GM12865 (cell line): Measurements from ENCODE around the gene CLCA4.
"Not testable (repeated sequence)": the region's sequence is repeated elsewhere in the genome, so short reads cannot be mapped to it uniquely, and the experiment has no call there.

Experiments
- DNase-seq: peaks from one replicate; pipeline ENCODE4 v3.0.0; 2010; ENCODE audit warnings: low read depth
- H3K4me3 ChIP-seq: 2 replicates; pipeline ENCODE4 v1.5.1; 2011; ENCODE audit warnings: mild to moderate bottlenecking, low read depth, low read length, control low read depth
- TF ChIP-seq, protein P1 (sequence below): IDR thresholded peaks from 2 replicates; pipeline ENCODE4 v1.5.1; 2011; ENCODE audit warnings: low read length, control low read depth, low read depth, inconsistent platforms; ENCODE audit not compliant: insufficient read depth; ENCODE audit errors: missing control alignments

Gene CLCA4

DNA sequence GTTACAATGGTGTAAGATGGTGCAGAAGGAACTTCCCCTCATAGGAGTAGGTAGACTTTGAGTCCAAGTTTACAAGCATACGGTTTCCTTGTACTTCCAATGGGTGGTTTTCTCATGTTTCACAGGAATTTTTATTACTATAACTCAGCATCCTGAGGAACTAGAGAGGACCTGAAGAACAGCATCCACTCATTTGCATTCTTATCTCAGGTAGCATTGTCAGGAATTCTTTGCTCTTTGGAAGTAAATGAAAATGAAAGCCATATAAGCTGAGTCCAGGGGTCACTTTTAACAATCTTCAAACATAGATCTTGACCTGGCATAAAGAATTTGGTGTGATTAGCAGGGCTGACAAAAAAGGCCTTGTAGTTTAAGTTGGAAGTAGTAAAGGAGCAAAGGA, 34.4 kb downstream of the CLCA4 start:
- TF ChIP-seq, protein P1, sequence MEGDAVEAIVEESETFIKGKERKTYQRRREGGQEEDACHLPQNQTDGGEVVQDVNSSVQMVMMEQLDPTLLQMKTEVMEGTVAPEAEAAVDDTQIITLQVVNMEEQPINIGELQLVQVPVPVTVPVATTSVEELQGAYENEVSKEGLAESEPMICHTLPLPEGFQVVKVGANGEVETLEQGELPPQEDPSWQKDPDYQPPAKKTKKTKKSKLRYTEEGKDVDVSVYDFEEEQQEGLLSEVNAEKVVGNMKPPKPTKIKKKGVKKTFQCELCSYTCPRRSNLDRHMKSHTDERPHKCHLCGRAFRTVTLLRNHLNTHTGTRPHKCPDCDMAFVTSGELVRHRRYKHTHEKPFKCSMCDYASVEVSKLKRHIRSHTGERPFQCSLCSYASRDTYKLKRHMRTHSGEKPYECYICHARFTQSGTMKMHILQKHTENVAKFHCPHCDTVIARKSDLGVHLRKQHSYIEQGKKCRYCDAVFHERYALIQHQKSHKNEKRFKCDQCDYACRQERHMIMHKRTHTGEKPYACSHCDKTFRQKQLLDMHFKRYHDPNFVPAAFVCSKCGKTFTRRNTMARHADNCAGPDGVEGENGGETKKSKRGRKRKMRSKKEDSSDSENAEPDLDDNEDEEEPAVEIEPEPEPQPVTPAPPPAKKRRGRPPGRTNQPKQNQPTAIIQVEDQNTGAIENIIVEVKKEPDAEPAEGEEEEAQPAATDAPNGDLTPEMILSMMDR, result no peak
- DNase-seq, result no peak
- H3K4me3 ChIP-seq, result no peak overlapping the region

- no peak for DNase-seq
- H3K4me3 ChIP-seq, result no peak overlapping the region
These were observed 35.3 kb downstream of the CLCA4 start for GRCh38 chr1:86582161-86582560.

DNA sequence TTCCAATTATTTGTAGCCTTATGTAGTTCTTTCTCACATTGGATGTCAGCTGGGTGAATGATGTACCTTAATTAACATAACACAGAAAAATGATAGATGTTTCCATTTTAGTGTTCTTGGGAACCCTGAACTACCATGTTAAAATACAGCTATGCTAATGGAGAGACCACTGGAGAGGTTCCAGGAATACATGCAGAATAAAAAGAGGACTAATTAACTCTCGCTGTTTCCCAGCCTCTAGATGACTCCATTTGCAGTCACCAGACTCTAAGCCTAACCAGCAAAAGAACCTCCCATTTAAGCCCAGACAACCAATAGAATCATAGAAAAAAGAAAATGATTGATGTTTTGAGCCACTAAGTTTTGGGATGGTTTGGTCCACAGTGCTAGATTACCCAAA, 36.2 kb downstream of the CLCA4 start:
- TF ChIP-seq, protein P1, result no peak
- no peak for DNase-seq
- H3K4me3 ChIP-seq, result no peak overlapping the region

More at GRCh38 chr1:86582161-86582560, 35.3 kb downstream of the CLCA4 start:
- TF ChIP-seq, protein P1, result no peak

DNA sequence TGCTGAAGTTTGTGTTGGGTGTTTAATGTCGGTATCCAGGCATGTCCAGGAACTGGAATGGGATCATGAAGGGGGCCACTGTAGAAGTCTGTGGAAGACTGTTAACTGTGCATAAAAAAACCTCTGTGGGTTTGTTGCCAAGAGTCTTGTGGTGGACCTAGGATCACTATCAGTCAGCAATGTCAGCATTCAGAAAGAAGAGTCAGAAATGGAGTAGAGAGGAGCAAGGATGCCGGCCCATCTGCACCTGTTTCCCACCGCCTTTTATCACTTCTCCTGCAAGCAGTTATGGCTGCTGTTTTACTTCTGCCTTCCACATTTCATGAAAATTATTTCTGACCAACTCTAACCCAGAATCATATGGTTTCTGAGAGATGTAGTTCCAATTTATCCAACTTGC, 36.7 kb downstream of the CLCA4 start:
- no peak overlapping the region for H3K4me3 ChIP-seq
- TF ChIP-seq, protein P1, result no peak
- DNase-seq, result no peak

DNA sequence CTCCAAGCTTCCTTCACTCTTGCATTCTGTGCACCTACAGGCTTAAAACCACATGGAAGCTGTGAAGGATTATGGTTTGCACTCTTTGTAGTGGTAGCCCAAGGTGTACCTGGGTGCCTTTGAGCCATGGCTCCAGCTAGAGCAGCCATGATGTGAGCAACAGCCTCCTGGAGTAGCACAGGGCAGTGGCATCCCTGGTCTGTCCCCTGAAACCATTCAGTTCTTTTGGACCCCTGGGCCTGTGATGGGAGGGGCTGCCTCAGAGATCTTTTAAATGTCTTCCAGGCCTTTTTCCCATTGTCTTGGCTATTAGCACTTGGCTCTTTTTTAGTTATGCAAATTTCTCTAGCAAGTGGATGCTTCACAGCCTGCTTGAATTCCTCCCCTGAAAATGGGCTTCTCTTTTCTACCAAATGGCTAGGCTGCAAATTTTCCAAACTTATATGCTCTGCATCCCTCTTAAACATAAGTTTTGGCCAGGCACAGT, 47.4 kb downstream of the CLCA4 start:
- DNase-seq, result no peak
- no peak overlapping the region for H3K4me3 ChIP-seq
- TF ChIP-seq, protein P1, result no peak

DNA sequence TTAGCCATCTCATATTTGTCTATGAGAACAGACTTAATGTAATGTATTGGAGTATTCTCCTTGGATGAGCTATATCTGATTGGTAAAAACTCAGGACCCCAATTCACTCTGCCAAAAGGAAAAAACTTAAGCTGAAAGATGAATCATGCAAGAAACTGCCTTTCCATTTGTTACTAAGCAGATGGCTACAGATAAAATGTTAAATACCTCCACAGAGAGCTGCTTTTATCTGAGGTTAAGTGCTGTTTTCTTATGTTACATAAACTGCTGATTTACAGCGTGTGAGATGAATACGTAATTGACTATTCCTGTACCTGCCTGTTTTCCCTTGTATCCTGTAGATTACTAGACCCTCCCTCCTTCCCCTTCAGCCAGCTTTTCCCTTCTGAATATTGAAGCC, 49.3 kb downstream of the CLCA4 start:
- DNase-seq, result no peak
- TF ChIP-seq, protein P1, result no peak
- H3K4me3 ChIP-seq, result no peak overlapping the region

- H3K4me3 ChIP-seq, result no peak overlapping the region
- TF ChIP-seq, protein P1, result no peak
- no peak for DNase-seq
These were observed 49.9 kb downstream of the CLCA4 start for GRCh38 chr1:86596741-86597290.

- DNase-seq, H3K4me3 ChIP-seq: not testable (repeated sequence)
These were observed 59.2 kb downstream of the CLCA4 start for GRCh38 chr1:86606080-86606479.
